Astrocyte of the hippocampus (primary cell): ENCODE data around the gene TMEM52.

ENCODE experiments used
- DNase-seq: peaks from one replicate; pipeline ENCODE4 v3.0.0; 2011; ENCODE audit warnings: low read depth, low spot score

The TMEM52 gene

DNA sequence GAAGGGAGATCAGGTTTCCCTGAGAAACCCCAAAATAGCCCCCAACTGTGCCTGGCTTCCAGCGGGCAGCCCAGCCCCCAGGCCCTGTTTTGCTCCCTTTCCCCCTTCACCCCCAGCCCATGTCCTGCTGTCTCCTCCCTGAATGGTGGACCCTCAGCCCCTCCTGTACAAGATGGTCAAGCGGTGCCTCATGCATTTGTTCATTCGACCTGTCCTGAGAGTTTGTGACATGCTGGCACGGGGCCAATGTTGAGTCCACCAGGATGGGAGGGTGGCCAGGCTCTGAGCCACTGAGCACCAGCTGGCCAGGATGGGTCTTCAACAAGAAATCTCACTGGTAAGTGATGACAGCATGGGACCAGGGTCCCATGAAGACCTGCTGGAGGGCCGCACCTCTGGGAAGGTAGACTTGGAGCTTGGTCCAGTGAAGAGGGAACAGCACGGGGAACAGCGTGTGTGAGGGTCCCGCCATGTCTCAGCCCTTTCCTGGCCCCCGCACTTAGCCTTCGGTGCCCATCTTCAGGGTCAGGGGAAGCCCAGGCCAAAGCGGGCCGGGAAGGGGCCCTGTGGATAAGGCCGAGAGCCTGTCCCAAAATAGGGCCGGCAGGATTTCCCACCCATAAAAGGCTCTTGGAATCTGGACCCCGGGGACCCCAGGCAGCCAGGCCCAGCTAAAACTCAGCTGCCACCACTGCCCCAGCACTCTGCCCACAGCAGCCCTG lies 3.9 kb downstream of the TMEM52 start, which contains the start of gene CALML6:
TSS of gene CALML6 (plus strand) at position 290 of the 722 bp plus-strand sequence. CDS start at position 311, 21 bp downstream.
- DNase-seq, result no peak

- no peak for DNase-seq
Measured at GRCh38 chr1:1914101-1914970, 4.7 kb downstream of the TMEM52 start.

DNA sequence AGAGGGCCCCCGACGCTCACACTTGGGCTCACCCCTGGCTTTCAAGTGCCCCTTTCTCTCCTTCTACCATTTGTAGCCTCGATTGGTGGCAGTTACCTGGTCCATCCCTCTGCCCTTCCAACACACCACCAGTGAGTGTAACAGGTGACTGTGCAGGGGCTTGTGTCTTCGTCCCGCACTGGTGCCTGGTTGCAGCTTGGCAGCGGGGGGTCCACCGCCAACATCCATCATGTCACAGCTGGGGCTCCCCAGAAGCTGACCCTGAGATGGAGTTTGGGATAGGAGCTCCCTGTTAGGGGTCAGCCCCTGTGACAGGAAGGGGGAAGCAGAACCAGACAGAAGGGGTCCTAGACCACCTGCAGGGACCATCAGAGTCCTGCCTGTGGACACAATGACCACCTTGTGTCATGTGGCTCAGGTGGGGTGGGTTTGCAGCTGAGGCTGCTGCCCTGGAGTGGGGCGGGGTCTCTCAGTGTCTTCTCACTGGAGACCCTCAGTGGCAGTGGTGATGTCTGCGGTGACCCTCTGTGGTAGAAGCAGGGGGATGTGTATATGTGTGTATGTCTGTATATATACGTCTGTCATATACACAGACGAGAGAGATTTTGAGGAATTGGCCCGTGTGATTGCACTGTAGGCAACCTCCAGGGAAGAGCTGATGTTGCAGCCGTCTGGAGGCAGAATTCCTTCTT lies 7.6 kb downstream of the TMEM52 start:
- DNase-seq, result no peak

DNA sequence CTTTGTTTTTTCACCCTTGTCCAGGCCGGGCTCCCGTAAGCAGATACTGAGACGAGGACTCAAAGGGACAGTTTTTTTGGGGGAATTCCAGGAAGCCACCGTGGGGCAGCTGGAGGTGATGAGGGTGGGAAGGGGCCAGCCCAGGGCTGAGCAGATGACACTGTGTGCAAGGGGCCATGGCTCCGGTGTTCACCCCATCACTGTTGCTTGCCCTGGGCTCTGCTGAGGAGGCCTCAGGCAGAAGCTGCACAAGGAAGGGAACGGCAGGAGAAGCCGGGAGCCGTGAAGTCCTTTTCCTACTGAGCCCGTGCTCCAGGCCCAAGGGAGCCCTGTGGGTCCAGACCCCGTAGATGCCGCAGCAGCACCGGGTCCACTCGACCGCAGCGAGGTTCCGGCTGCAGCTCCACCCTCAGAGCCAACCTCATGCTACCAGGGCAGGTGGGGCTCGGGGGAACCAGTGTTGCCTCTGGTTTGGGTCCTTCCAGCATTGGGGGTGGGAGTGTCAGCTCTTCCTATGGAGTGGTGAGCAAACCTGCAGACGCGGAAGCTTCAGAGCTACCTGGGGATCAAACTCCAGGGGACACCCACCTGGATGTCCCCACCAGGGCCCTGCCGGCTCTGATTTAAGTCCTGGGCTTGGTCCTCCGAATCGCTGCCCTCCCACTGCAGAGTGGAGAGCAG lies 8.3 kb downstream of the TMEM52 start:
- DNase-seq, result no peak

DNA sequence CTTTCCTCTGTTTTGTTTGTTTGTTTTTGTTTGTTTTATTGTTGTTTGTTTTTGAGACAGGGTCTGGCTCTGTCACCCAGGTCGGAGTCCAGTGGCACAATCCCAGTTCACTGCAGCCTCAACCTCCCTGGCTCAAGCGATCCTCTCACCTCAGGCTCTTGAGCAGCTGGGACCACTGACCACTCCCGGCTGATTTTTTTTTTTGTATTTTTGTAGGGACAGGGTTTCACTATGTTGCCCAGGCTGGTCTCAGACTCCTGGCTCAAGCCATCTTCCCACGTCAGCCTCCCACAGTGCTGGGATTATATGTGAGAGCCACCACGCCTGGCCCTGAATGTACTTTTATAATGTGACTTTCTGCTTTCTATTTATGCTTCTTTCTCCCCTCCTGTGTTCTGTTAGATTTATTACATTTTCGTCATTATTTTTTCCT lies 9.0 kb downstream of the TMEM52 start:
- DNase-seq, result no peak

DNA sequence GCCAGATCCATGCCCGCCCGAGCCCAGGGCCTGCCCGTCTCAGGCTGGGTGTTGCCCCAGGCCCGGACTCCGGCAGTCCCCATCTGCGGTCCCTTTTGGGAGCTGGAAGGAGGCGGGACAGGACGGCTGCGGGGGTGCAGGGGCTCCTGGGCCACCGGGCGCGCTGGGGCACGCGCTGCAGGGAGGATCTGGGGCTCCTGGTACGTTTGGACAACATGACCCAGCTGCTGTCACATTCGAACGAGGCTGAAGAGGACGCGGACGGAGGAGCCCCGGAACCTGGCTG lies 10.6 kb downstream of the TMEM52 start:
- no peak for DNase-seq

- DNase-seq, result no peak
Measured at GRCh38 chr1:1907098-1907736, 11.9 kb downstream of the TMEM52 start.

- DNase-seq, result peak; percentile 90
Measured at GRCh38 chr1:1906185-1907097, 12.6 kb downstream of the TMEM52 start.

- DNase-seq, result no peak
Measured at GRCh38 chr1:1903224-1903623, 15.9 kb downstream of the TMEM52 start.

DNA sequence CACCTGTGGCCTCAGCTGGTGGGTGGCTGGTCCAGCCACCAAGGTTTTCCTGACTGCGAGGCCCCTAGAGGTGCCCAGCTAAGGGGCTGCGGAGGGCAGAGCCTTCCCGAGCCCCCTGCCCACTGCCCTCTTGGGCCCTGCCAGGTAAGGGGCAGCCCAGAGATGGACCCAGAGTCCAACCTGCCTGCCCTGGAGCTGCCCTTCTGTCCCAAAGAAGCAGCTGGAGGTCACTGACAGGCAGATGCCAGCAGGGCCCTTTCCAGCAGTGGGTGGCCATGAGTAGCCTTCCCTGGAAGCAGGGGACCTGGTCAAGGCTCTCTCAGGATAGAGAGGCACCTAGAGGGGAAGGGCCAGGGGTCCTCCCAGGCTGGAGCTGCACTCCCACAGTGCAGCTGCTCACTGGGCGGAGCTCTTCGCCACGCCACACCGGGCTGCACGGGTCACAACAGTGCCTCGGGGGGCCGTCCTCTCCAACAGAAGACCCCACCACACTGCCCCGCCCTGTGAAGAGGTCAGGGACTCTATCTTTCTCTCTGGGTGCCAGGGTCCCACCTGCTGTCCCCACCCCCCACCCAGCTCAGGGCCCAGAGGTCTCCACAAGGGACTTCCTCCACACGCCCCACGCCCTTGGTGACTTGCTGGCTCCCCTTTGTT lies 17.3 kb downstream of the TMEM52 start:
- no peak for DNase-seq

DNA sequence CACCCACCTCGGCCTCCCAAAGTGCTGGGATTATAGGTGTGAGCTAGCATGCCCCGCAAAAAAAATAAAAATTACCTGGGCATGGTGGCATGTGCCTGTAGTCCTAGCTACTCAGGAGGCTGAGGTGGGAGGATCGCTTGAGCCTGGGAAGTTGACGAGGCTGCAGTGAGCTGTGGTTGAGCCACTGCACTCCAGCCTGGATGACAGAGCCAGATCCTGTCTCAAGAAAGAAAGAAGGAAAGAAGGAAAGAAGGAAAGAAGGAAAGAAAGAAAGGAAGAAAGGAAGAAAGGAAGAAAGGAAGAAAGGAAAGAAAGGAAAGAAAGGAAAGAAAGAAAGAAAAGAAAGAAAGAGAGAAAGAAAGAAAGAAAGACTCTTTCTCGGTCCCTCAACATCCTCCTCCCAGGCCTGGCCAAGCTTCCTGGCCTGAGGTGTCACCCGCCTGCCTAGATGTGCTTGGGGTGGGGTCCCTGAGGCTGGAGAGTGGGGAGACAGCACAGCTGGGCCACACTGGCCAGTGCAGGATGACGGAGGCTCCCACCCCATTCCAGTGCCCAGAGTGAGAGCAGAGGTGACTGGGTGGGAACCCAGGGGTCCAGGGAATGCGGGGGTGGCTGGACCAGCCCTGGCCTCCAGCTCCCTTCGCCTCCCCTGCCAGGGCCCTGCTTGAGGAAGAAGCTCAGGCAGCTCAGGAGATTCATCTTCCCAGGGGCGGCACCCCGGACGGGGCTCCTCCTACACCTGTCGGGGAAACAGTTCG lies 18.0 kb downstream of the TMEM52 start:
- no peak for DNase-seq

GRCh38 chr1:1899967-1900327 lies 19.1 kb downstream of the TMEM52 start:
- no peak for DNase-seq

DNA sequence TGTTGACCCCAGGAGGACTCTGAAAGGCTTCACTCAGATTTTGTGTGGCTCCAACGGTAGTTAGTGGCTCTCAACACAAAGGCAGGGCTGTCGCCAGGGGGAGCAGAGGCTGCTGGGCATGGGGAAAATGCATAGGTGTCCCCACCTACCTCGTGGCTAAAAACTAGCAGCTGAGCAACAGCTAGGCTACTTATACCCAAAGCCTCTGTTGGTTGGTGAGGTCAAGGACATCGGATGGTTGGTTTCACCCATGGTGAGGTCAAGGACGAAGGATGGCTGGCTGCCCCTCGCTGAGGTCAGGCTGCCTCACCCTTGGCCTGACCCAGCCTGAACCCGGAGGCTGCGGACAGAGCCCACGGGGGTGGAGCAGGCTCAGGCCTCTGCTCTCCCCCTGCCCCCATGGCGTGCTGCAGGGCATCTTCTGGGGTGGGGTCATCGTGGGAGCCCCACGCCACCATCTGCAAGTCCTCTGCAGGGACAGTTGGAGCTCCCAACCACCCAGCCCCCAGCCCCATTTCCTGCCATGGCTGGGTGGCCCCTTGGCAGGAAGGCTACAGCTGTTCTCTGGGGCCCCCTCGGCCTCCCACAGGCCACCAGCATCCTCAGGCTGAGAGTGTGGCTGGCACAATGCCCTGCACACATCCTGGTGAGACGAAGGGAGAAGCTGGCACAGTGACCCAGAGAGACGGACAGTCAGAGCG lies 19.7 kb downstream of the TMEM52 start:
- DNase-seq, result no peak

- no peak for DNase-seq
Measured at GRCh38 chr1:1898246-1898933, 20.7 kb downstream of the TMEM52 start.

GRCh38 chr1:1895456-1896336 lies 23.4 kb downstream of the TMEM52 start:
- DNase-seq, result no peak

DNA sequence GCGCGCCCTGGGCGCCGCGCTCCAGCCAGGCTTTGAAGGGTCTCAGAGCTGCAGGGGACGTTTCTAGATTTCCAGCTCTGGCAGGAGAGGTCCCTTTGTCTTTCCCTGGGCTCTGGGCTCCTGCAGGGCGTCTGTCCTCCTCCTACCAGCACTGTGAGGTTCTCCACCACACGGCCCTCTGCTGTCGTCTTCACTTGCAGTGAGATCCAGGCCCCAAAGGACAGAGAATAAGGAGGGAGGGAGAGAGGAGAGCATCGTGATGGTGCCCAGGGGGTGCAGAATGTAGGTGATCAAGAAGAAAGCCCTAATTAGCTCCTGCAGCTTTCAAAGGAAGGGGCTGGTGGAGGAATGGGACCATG lies 24.0 kb downstream of the TMEM52 start:
- DNase-seq, result no peak
